NB4 (cell line): ENCODE measurements around the gene TASP1.

Experiments
- CTCF ChIP-seq: IDR thresholded peaks from one replicate; pipeline ENCODE4 v1.5.1; 2012; ENCODE audit warnings: low read depth, low read length
- MAX ChIP-seq: IDR thresholded peaks from 2 replicates; pipeline ENCODE4 v1.6.1; 2011; ENCODE audit warnings: low read depth, low read length
- MYC ChIP-seq: IDR thresholded peaks from 2 replicates; pipeline ENCODE4 v1.6.1; 2011; ENCODE audit warnings: low read depth, low read length
- POLR2A ChIP-seq: IDR thresholded peaks from 2 replicates; pipeline ENCODE4 v1.6.1; 2011; ENCODE audit warnings: mild to moderate bottlenecking; ENCODE audit not compliant: insufficient read length; ENCODE audit errors: extremely low read depth

- no peak for TF ChIP-seq CTCF
- TF ChIP-seq MYC: no peak
- no peak for TF ChIP-seq POLR2A
- no peak for TF ChIP-seq MAX
Measured at GRCh38 chr20:13554706-13555105, 84.0 kb downstream of the TASP1 start.
